HG03139 (cell line): Measurements from ENCODE around the gene SIGLEC12.
"Not testable (repeated sequence)": the region's sequence is repeated elsewhere in the genome, so short reads cannot be mapped to it uniquely, and the experiment has no call there.

ENCODE experiments used
- ATAC-seq: cut with Tn5 transposase; IDR thresholded peaks from one replicate; pipeline ENCODE4 v1.9.1; 2021; ENCODE audit not compliant: unreplicated experiment

The SIGLEC12 gene

DNA sequence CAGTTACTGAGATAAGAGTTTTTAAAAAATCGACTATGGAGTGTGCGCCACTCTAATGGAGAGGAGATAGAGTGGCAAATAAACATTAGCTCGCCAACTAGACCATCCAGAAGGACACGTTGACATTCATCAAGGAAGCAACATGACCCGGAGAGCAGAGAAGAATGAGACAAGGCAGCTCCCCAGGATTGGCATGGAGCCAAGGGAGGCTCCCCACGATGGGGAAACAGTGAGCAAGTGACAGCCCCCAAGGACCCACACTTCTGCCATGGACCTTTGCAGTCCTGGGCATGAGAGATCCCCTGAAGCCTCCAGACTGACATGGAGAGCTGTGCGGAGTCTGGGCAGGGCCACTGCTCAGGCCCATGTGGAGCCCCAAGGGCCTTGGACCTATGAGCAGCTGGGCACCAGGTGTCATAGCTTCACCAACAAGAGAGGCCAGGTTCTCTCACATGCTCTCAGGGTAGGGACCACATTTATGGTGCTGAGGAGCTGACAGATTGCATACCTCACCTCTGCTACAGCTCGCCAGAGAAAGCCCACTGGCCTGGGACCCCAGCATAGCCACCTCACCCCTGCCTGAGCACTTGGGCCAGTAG, 23.2 kb upstream of the SIGLEC12 start:
- no peak for ATAC-seq

DNA sequence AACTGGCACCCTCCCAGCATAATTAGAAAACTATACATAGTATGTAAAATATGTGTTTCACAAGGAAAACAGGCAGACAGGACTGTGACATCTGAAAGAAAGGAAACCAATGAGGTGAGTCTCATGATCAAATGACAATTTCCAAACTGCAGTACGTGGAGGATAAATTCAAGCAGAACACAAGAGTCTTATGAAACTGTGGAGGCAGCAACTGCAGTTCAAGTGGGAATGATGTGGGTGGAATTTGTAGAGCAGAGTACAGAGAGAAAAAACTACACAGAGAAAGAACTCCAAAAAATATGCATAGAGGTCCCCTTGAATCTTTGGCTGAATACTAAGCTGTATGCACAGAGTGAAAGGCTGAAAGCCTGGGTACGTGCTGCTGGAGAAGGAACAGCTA, 20.2 kb upstream of the SIGLEC12 start:
- no peak for ATAC-seq

DNA sequence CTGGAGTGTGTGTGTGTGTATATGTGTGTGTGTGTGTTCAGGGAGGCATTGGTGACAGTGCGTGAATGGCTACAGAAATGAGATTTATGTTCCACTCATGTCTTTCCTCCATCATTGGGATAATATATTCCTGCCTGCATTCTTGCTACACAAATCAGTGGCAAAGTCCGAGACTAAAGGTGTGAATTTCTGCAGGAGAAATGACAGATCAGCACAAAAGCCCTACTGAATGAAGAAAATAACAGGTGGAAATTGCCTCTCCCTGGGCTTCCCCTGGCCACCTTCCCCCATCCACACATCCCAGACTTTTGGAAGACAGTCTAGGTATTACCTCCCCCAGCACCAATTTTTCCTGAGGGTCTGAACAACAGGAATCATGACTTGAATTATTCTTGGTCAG, 19.8 kb upstream of the SIGLEC12 start:
- no peak for ATAC-seq

DNA sequence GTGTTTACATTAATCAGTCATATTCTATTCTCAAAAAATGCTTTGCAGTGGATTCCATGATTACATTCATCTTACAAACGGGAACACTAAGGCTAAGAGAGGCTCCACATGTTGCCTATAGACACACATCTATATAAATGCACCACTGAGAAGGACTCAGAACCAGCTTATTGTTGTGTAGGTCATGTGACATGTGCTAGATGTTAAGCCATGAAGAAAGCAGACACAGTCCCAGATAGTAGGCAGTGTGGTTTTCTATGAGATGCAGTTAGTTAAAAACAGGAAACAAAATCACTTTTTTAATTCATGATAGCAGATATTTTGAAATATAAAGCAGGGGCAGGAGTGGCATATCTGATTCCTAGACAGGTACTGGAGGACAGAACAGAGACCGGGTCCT, 19.1 kb upstream of the SIGLEC12 start:
- no peak for ATAC-seq

DNA sequence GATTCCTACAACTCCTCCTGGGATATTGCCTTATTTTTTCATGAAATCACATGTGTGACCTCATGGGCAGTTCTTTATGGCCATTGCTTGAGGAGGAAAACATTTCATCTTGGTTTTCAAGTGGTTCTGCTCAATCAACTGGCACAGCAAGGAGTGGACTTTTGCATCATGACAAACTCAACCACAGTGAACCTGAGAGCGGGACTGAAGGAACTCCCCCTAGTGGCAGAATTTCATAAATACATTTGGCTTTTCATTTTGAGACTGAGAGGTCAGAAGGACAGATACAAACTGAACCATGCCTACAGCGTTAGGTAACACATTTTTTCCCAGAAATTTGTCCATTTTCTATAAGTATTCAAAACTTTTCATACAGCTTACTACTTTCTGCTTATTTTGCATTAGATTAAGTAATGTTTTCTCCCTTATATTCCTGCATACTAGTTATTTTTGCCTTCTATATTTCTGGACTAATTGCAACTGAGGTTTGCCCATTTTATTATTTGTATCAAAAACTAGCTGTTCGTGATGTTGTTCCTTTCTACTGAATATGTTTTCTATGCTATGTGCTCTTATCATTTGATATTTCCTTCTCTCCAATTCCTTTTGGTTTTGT, 13.4 kb upstream of the SIGLEC12 start:
- ATAC-seq, result no peak

DNA sequence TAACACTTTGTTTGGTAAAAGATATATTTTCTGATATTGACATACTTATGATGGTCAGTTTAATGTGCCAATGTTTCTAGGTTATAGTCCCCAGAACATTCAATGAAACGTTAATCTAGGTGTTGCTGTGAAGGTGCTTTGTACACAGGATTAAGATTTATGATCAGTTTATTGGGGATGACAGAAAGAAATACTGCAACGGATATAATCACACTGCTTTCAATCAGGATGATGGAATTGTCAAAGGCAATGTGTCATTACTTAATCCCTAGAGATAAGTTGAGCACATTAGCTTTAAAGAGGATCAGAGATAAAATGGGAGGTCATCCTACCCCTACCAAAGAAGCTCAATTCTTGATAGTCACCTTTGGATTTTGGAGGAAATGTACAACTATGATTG, 12.4 kb upstream of the SIGLEC12 start:
- no peak for ATAC-seq

DNA sequence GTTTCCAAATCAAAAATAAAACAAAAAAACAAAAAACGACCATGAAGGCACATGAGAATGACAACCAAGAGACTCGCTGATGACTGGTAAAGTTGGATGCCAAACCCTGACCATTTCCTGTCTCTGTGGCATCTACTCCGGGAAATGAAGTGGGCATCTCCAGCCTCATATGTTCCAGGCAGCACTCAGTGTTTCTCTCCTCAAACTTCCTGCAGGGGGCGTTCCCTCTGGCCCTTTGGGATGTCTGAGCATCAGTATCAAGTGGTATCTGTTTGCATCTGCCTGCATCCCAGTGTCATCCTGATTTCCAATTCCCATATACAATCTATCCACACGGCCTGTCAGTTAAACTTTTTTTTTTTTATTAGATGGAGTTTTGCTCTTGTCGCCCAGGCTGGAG, 9.8 kb upstream of the SIGLEC12 start:
- ATAC-seq, result no peak

DNA sequence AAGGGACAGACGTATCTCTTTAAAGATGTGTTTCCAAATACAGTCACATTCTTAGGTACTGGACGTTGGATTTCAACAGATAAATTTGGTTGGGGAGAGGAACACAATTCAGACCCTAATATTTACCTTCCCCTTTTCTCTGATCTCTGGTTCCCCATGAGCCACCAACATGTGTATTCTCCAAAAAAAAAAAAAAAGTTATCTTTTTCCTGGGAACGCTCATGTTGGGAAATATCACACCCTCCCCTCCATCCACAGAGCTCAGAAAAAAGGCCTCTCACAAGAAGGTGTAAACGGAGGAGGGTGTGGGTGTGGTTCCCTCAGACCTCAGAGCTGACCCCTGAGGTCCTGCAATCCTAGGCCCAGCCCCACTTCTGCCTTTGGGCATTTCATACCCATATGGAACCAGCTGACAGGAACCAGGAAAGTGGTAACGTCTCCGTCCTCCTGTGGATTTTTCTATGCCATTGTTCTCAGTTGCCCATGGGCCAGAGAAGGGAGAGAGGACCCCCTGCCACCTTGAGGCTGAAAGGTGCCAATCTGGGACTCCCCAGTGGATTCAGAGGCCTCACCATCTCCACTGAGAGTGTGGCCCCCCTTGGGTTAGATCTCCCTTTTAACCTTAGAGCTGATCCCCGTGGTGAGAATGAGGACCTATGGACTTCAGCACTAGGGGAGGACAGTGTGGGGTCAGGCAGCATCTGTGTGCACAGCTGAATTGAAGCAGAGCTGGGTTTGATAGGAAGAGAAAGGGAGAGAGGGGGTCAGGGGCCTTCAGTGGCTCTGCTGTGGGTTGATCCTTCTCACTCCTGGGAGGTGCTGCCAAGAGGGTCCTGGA, 8.4 kb upstream of the SIGLEC12 start:
- ATAC-seq, result no peak

DNA sequence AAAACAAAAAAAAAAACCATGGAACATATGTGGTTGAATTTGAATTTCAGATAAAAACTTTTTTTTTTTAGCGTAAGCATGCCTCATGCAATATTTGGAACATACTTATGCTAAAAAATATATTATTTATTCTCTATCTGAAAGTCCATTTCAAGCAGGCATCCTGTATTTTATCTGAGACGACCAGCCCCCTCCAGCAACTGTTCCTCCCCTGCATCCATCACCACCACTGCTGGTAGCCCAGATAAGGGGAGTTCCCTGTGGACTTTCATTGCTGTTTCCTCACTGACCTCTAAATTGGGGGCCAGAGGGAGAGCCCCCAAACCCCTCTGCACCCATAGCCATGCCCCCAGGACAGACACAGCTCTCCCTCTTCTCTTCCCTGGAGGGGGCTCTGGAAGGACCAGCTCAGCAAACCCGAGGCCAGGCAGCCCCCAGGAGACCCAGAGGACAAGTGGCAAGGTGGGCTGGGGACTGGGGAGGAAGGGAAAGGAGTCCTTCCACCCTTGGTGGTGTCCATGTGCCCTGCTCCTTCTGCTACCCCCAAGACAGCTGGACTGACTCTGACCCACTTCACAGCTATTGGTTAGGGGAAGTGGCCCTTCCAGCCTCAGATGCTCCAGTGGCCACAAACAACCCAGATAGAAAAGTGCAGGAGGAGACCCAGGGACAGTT, 6.6 kb upstream of the SIGLEC12 start:
- no peak for ATAC-seq

DNA sequence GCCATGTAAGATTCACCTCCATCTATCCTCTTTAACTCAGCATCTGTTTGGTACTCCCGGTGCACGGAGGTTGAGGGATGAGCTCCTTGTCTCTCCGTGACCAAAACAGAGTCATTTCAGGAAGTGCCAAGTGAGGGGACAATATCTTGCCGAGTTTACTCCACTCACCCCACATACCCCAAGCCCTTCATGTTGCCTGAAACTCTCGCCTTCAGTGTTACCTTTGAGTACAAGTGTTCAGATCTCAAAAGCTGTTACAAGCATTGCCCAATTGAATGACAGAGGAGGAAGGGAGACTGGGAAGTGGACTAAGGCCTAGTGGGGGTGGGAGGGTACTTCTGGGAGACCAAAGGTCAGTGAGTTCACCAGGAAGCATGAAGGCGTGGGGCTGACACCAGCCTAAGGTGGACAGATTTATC, 6.0 kb upstream of the SIGLEC12 start:
- ATAC-seq, result no peak

DNA sequence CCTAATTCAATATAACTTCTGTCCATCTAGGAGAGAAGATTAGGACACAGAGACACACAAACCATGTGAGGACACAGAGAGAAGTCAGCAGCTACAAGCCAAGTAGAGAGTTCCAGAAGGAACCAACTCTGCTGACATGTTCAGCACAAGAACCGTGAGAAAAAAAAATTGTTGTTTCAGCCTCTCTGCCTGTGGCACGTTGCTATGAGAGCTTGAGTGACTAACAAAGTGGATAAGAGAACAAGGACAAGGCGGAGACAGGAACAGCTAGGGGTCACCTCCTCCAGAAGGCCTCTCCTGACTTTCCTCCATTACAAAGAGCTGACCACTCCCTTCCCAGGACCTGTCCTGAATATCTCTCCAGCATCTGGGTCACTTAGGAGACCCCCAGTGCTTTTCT, 5.6 kb upstream of the SIGLEC12 start:
- ATAC-seq, result no peak

DNA sequence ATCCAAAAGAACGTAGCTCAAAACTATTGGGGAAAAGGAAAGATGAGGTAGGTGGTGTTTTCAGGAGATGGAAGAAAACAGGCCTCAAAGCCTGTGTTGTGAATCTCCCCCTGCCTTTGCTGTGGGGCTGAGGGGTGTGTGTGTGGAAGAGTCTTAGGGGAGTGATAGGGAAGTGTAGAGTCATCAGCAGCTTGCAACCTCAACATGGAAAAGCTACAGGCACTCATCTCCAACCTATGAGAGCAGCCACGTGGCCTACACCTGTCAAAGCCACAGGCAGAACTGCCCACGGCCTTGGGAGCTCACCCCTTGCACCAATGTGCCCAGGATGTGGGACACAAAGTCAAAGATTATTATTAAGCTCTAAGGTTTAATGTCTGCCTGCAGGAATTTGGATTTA, 4.3 kb upstream of the SIGLEC12 start:
- no peak for ATAC-seq

DNA sequence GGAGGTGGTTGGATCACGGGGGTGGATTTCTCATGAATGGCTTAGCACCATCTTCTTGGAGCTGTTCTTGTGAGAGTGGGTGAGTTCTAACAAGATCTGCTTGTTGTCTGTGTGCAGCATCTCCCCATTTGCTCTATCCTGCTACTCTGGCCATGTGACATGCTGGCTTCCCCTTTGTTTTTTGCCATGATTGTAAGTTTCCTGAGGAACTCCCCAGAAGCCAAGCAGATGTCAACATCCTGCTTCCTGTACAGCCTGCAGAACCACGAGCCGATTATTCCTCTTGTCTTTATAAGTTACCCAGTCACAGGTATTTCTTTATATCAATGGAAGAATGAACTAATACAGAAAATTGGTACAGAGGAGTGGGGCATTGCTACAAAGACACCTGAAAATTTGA, 2.3 kb upstream of the SIGLEC12 start:
- ATAC-seq, result no peak

DNA sequence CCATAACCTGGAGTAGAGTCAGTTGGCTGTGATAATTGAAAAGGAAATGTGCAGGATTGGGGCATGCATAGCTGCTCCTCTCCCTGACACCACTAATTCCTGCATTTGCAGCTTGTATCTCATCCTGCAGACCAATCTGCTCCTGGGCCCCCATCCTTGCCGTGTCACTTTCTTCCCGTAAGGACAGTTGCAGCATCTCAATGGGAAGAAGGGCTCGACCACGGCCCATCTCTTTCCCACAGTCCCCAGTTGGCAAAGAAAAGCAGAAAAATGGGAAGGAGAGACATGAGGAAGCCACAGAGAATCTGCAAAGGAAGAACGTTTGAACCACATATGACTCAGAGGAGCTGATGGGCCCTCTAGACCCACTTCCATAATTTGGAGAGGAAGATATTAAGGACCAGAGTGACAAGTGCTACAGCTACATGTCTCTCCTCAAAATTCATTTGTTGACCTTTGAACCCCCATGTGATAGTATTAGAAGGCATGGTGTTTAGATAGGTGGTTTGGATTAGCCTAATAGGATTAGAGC, 1.8 kb upstream of the SIGLEC12 start:
- no peak for ATAC-seq

DNA sequence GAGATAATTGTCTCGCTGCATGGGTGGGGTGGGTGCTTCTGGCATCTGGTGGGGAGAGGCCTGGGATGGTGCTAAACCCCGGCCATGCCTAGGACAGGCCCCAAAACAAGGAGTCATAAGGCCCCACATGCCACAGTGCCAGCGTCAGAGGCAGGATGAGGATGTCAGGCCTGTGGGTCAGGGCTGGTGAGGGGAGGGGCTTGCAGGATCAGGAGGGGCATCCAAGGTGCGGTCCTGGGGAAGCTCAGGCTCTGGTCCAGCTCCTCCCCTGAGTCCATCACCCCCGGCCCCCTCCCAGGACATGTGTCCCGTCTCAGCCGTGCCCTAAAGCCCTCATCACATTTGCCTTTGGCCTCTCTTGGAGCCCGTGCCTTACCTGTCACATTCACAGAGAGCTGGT, 669 bp downstream of the SIGLEC12 start:
- not testable (repeated sequence) for ATAC-seq

DNA sequence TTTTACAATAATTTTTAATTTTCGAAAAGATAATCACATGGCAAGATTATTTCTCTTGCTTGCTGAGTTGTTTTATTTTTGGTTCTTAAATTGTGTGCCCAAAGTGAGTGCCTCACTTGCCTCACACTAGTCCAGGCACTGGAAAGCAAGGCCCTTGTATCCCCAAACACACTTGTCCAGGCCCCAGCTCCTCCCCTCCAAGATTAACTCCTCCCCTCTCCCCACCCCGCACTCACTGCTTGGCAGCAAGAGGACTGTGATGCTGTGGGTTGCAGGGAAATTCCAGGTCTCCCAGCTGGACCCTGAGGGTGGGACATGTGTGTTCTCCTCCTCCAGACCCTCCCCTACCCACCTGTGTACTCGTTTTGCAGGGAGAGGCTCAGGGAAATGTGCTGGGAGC, 3.9 kb downstream of the SIGLEC12 start:
- ATAC-seq, result no peak

DNA sequence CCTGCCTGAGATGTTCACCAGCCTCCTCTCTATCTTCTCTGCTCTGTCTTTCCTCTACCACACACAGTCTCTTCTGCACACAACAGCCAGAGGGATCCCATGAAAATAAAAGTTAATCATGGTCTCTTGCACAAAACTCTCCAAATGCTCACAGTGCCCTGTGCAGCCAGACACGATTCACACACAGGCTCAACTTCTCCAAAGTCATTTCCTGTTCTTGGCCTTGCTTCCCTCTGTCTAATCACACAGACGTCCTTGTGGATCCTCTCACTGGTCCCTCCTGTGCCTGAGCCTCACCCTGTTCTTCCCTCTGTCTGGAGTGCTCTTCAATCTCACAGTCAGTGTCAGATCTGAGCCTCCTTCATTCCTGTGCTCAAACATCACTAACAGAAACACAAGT, 7.8 kb downstream of the SIGLEC12 start:
- ATAC-seq, result no peak

DNA sequence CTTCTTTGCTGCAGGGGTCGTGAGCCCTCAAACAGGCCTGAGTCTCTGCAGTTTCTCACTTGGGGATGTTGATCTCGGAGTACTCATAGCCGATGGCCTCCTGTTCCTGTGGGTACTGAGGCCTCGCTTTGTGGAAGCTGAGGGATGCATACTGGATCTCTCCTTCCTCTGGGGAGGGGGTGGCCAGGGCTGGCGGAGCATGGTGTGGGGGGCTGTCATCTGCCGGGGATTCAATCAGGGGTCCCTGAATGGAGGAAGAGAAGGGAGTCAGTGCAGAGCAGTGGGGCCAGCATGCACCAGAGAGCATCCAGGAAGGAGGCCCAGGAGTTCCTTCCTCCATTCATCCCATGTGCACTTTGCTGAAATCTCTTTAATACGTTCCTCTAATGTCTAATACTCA, 10.0 kb downstream of the SIGLEC12 start:
- ATAC-seq, result no peak

DNA sequence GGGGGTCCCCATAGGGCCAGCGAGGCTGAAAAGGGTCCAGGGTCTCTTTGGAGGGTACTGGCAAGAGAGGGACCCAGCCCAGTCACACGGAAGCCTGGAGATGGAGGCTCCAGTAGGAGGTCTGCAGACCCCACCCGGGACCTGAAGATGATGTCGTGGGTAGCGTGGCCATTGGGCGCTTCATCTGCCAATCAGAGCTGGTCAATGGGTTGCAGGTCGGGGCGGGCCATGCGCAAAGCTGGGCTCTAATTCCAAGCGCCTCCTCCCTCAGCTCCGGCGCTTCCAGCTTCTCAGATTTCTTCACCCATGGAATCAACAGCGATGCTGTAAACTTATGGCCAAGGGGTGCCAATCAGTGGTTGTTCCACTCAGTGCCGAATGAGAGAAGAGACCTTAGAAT, 10.9 kb downstream of the SIGLEC12 start:
- ATAC-seq, result no peak

DNA sequence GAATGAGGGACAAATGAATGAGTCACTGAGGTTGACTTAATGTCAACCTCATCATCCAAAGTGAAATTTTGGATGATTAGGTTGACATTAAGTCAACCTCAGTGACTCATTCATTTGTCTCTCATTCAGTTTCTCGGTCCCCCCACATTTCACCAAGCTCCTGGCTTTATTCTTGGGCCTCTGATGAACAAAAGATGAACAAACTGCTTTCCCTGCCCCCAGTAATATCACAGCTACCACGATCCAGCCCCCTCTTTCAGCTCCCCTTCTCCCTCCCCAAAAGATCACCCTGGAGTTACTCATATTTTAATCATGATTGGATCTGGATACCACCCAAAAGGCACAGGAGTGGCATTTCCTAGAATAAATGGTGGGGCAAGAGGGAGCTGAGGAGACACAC, 12.5 kb downstream of the SIGLEC12 start:
- ATAC-seq, result no peak

DNA sequence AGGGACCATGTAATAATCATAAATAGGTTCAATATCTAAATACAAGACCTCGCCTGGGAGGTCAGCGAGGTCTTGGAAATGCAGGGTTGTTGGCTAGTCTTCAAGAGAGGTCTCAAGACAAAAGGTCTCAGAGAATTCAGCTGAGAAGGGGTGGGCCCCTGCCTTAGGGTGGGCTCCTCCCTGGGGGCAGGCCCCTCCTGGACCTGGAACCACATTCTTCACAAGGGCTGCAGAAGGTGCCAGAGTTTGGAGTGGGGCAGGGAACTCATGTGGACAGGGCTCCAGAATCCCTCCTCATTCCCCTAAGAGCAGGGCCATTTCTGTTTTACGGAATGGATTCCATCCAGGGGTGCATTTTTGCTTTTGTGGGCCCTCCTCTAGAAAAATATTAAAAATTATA, 13.1 kb downstream of the SIGLEC12 start:
- ATAC-seq, result no peak
